GM12892 (cell line): ENCODE results near the gene DACT3.

Experiments used
- DNase-seq: peaks from one replicate; pipeline ENCODE4 v3.0.0; 2011; ENCODE audit not compliant: insufficient read length
- FAIRE-seq: peaks from 2 replicates; lab custom pipeline; 2011; peaks lifted over from hg19 to GRCh38; lab: Jason Lieb, UNC
- POLR2A ChIP-seq: IDR thresholded peaks from 2 replicates; pipeline ENCODE4 v1.6.1; 2011; ENCODE audit warnings: low read depth, low read length, control low read depth
- POLR2AphosphoS5 ChIP-seq: IDR thresholded peaks from 2 replicates; pipeline ENCODE4 v1.6.1; 2011; ENCODE audit warnings: low read depth, low read length, control low read depth
- TAF1 ChIP-seq: IDR thresholded peaks from 2 replicates; pipeline ENCODE4 v1.6.1; 2011; ENCODE audit warnings: low read depth, mild to moderate bottlenecking, control low read depth, low read length, borderline replicate concordance

DACT3 gene

DNA sequence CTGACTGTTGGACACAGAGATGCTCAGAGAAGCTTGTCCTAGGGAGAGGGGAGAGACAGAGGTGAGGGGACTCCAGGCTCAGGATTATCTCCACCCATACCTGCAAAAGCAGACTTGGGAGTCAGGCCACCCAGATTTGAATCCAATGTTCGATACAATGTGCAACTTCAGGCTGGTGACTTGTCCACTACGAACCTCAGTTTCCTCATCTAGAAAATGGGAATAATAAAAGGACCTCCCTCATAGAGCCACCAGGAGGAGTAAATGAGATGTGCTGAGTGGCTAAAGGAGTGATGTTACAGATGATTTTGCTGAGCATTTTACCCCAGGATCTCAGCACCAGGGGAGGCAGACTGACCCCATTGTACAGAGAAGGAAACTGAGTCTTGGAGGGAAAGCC is 31.0 kb upstream of the DACT3 start:
- TF ChIP-seq TAF1 = no peak
- DNase-seq (no peak), FAIRE-seq (no peak)

DNA sequence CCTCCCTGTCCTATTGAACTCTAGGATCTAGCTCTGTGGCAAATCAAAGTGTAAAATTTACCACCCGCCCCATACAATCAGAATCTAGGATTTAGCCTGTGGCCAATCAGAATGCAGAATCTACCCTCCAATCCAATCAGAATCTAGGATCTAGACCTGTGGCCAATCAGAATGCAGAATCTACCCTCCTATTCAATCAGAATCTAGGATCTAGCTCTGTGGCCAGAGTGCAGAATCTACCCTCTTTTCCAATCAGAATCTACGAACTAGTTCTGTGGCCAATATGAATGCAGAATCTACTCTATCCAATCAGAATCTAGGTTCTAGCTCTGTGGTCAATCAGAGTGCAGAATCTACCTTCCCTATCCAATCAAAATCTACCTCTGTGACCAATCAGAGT is 30.1 kb upstream of the DACT3 start:
- TF ChIP-seq POLR2AphosphoS5 (no peak), TAF1 (no peak), POLR2A (no peak)
- DNase-seq = no peak
- FAIRE-seq = no peak

DNA sequence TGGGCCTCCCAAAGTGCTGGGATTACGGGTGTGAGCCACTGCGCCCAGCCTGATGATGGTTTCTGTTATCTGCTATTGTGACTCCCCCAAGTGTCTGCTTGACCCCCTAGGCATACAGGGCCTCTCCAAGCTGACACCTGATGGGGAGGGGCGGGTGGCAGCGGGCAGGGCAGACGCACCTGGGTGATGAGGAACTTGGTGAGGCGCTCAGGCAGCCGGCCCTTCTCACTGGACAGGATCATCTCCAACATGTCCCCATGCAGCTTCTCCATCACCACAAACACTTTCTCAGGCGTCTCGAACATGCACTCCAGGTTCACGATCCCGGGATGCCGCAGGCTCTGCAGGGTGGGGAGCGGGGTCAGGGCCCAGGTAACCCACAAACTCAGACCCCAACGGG is 28.4 kb upstream of the DACT3 start:
- FAIRE-seq (no peak), DNase-seq (no peak)
- no peak for TF ChIP-seq POLR2A
- no peak for TF ChIP-seq TAF1
- TF ChIP-seq POLR2AphosphoS5 = no peak

DNA sequence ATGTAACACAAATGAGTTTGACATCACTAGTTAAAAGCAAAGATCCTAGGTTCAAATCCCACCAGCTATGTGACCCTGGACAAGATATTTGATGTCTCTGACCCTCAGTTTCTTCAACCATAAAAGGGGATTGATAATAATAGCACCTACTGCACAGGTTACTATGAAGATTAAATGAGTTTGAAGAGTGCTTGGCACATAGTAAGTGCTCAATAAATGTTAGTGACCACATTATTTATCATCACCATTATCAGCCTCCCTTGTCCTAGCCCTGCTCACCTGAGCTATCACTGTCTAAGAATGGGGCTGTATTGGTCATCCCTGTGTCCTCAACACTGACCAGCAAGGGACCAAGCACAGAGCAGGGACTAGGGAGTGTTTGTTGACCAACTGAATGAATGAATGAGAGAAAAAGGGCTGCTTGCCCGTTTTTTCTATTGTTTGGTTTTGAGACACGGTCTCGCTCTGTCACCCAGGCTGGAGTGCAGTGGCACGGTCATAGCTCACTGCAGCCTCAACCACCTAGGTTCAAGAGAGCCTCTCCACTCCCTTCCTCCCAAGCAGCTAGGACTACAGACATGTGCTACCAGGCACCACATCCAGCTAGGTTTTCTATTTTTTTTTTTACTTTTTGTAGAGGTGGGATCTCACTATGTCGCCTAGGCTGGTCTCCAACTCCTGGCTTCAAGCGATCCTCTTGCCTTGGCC is 26.6 kb upstream of the DACT3 start:
- FAIRE-seq = no peak

DNA sequence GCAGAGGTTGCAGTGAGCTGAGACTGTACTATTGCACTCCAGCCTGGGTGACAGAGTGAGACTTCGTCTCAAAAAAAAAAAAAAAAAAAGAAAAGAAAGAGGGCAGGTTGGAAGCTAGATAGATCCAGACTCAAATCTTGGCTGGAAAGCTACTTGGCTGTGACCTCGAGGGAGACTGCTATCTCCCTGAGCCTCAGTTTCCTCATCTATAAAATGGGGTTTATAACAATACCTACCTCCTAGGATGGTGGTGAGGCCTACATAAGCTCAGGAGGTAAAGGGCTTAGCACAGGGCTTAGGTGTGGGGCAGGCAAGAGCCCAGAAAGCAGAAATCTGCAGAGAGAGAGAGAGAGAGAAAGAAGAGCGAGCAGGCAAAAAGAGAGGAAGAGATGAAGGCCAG is 24.2 kb upstream of the DACT3 start:
- FAIRE-seq = no peak

More for the DNA sequence above, 26.6 kb upstream of the DACT3 start:
- TF ChIP-seq POLR2A (no peak), POLR2AphosphoS5 (no peak), TAF1 (no peak)
- no peak for DNase-seq

DNA sequence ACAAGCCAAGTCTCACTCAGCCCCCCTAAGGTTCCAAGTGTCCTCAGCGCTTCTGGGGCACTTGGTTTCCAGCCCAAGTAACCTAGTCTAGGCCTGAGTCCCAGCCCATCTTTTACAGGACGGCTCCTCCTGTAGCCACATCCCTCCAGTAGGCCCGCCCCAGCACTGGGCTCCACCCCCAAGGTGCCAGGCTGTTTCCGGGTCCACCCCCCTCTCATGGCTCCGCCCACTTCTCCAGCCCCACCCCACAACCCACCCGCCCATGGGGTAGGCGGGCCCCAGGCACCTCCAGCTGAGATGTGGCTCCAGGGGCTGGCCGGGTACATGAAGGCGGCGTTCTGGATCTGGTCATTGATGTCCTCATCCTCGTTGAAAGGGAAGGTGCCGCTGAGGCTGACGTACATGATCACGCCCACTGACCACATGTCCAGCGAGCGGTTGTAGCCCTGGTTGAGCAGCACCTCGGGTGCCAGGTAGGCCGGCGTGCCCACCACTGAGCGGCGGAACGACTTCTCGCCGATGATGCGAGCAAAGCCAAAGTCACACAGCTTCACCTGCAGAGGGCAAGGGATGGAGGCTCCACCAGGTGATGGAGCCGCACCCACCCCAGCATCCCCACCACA is 17.2 kb upstream of the DACT3 start:
- DNase-seq = peak; percentile 77
- TF ChIP-seq TAF1 (no peak), POLR2AphosphoS5 (no peak), POLR2A (no peak)
- peak; percentile 36 for FAIRE-seq

More for the DNA sequence above, 24.2 kb upstream of the DACT3 start:
- no peak for DNase-seq
- TF ChIP-seq TAF1 (no peak), POLR2A (no peak), POLR2AphosphoS5 (no peak)

DNA sequence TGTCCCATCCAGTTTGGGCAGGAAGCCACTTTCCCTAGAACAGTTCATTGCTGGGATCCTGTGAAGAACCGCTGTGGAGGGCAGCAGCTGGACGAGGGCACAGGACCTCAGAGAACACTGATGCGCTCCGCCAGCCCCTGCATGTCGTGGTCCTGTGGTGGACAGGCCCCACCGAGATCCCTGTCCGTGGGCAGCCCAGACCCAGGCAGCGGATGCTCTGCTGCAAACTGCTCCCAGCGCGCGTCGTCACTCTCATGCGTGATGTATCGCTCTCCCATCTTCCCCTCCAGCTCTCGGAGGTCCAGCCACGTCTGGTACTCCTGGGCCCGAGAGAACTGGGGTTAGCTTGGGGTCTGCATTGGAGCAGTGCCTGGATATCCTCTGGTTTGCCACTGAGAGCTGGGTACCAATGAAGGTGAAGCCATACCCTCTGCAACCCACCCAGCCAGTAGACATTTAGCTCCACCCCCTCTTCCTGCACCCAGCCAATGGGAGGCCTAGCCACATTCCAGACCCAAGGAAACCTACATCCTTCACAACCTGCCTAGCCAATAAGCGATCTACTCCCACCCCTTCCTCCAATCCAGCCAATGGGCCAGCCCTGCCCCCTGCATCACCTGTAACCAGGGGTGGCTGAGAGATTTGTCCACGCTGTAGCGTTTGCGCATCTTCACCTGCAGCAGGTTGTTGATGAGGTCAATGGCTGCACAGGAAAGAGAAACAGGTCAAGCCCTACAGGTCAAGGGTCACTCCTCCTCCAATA is 13.6 kb upstream of the DACT3 start:
- DNase-seq (no peak), FAIRE-seq (peak; percentile 48)
- TF ChIP-seq TAF1 (no peak), POLR2A (no peak), POLR2AphosphoS5 (no peak)

DNA sequence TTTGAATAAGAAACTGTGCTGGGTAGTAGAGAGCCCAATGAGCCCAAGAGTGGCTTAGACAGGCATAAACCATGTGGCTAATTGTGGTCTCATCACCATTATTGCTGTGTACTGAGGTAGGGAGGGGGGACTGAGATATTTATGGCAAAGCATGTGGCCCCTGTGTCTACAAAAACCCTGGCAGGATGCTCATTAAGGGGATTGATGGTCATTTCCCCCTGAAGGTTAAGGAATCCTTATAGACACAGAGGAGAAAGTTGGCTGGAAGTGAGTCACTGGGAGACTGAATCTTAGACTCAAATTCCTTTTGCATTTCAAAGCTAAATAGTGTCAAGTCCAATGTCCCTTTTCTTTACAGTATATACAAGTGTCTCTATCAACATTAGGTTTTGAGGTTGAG is 9.8 kb upstream of the DACT3 start:
- no peak for TF ChIP-seq POLR2A
- TF ChIP-seq TAF1 = no peak
- TF ChIP-seq POLR2AphosphoS5 = no peak
- FAIRE-seq (no peak), DNase-seq (no peak)

DNA sequence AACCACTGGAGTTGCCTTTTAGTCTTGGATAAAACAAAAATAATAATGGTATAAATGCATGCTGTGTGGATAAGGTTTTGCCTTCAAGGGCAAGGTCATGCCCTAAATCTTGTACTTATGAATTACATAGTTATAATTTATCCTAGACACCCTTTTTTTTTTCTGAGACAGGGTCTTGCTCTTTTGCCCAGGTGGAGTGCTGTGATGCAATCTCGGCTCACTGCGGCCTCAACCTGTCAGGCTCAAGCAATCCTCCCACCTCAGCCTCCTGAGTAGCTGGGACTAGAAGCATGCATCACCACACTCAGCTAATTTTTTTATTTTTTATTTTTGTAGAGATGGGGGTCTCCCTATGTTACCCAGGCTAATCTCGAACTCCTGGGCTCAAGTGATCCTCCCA is 7.7 kb upstream of the DACT3 start:
- FAIRE-seq (no peak), DNase-seq (no peak)
- TF ChIP-seq POLR2A (no peak), TAF1 (no peak), POLR2AphosphoS5 (no peak)

DNA sequence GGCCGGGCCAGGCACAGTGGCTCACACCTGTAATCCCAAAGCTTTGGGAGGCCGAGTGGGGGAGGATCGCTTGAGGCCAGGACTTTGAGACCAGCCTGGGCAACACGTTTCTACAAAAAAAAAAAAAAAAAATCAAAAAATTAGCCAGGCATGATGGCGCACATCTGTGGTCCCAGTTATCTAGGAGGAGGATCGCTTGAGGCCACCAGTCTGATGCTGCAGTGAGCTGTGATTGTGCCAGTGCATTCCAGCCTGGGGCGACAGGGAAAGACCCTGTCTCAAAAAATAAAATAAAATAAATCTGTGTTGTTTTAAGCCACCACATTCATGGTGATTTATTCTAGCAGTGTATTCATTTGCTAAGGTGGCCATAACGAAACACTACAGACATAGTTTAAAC is 4.1 kb upstream of the DACT3 start:
- DNase-seq (no peak), FAIRE-seq (no peak)
- TF ChIP-seq TAF1 (no peak), POLR2AphosphoS5 (no peak), POLR2A (no peak)

DNA sequence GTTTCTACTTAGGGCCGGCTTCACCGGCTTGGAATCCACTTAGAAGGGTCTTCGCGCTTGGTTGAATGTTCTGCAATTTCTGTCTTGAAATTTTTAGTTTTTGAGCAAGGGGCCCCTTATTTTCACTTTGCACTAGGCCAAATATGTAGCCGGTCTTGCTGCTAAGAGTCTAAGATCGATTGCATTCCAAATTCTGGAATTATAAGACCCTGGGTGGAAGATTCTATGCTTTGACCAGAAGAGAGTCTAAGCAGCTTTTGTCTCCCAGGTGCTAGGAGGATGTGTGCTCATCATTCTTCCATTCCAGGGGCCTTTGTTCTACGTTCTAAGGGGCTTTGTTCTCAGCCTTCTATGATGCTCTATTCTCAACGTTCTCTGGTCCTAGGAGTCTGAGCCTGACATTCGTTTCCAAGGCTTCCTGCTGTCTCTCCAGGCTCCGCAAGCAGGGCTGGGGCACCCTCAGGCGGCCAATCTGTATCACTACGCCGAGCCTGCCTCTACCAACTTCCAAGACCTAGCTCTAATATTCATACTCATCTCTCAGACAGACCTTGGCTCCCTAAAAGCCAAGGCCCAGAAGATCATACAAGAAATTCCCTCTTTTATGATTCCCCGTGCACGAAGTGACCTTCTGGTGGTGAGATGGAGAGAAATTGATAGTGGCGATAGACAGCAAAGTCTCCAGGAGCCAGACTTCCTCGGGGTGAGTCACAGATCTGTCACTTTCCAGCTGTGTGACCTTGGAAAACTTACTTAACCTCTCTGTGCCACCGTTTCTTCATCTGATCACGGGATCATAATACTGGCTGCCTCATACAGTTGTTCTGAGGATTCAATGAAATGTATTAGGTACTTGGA is 982 bp upstream of the DACT3 start:
- peak; percentile 87 for FAIRE-seq
- no peak for DNase-seq
- no peak for TF ChIP-seq POLR2AphosphoS5
- no peak for TF ChIP-seq TAF1
- no peak for TF ChIP-seq POLR2A

DNA sequence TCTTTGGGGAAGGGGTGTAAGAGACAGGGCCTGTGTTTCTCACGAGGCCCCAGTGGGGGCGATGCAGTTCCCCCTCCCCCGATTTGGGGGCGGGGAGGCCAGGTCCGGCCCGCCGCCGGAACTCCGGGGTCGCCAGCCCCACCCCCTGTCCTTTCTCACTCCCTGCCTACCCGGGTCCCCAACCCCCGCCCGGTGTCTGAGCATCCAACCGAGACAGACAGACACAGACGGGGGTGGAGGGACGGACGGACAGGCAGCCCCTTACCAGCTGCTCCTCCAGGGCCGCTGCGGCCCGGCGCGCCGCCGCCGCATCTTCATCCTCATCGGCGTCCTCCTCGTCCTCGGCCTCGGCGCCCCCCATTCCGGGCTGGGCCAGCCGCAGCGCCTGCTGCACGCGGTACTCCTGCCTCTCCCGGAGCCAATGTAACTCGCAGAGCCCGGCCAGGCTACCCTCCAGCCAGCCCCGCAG is 397 bp downstream of the DACT3 start:
- DNase-seq = no peak
- TF ChIP-seq POLR2A (no peak), POLR2AphosphoS5 (no peak), TAF1 (no peak)
- FAIRE-seq = no peak
